Inflammatory macrophage treated with lipopolysaccharide for 1 hour (primary cell): ENCODE results near the gene IL17C.
"Not testable (repeated sequence)": the region's sequence is repeated elsewhere in the genome, so short reads cannot be mapped to it uniquely, and the experiment has no call there.

ENCODE experiments used
- DNase-seq, 2 donors: peaks; one replicate each; pipeline ENCODE4 v3.0.0-alpha.2; 2020 to 2022

IL17C gene

GRCh38 chr16:88662222-88662842, 24.0 kb downstream of the IL17C start:
- DNase-seq, result no peak

GRCh38 chr16:88662843-88663606, 24.7 kb downstream of the IL17C start, which contains the start of gene MVD:
TSS of gene MVD (minus strand) at chr16:88663091. CDS start at chr16:88663080, 11 bp downstream.
- peak; percentile 96 to 98 for DNase-seq

- no peak for DNase-seq
Measured at GRCh38 chr16:88665148-88665547, 26.8 kb downstream of the IL17C start.

- DNase-seq, result no peak
Measured at GRCh38 chr16:88665570-88665969, 27.2 kb downstream of the IL17C start.

DNA sequence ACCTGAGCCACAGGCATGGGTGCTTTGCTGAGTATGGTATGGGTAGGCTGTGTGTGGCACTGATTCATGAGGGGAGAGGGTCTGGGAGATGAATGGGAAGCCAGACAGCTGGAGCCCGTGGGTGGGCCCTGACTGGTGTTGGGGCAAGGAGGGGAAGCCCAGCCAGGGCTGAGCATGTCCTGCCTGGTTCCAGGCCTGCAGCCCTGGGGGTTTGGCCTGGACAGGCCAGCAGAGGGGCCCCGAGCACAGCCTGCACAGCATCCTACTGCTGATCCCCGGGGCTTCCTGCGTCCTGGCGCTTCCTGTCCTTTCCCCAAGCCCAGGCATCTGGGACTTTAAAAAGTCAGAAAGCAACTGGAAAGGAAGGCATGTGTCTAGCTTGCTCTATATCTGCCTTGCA, 29.1 kb downstream of the IL17C start:
- DNase-seq, result peak in 1 of 2 donors; percentile 40

GRCh38 chr16:88669493-88669892, 31.1 kb downstream of the IL17C start:
- DNase-seq, result not testable (repeated sequence)

DNA sequence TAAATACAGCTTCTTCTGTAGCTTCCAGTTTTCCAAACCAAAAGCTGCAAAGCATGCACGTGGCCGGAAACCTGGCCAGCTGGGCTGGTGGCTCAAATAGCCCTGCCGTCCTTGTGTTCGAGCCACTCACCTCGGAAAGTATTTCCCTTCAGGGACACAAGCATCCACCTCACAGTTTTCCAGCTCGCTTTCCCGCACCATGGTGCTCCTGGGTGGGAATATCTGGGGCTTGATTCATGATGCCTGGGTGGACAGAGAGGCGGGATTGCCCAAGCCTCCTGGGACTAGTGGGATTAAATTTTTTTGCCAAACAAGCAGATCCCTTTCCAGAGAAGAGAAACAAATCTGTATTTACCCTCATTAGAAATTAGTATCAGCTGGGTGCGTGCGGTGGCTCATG, 31.6 kb downstream of the IL17C start:
- DNase-seq, result no peak

- no peak for DNase-seq
Measured at GRCh38 chr16:88671806-88672205, 33.4 kb downstream of the IL17C start.

GRCh38 chr16:88672776-88673175, 34.4 kb downstream of the IL17C start:
- DNase-seq, result no peak

DNA sequence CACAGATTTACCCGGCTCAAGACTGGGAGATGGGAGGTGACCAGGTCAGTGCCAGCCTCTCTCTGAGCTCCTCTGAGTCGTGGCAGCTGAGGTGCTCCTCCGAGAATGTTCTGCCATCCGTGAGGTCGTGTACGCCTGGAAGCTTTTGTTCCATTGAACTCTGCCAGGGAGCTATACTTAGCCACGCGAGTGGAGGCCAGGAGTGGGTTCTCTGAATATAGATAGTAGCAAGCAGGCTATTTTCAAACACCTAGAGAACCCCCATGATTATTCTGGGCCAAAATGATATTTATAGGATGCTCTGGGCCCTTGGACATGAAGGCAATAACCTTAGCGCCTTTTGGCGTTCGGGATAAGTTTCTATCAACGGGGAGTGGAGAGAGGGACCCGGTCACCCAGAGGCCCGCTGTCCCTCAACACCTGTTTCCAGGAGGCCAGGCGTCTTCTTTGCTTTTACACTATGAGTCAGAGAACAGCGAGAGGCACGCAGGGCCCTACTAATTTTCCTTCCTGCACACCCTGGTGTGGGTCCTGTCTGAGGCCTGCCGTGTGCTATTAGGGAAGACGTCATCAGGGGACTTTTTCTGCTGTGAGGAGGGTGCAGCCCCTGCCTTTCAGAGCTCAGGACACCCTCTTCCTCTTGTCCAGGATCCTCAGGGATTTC, 35.5 kb downstream of the IL17C start:
- no peak for DNase-seq

DNA sequence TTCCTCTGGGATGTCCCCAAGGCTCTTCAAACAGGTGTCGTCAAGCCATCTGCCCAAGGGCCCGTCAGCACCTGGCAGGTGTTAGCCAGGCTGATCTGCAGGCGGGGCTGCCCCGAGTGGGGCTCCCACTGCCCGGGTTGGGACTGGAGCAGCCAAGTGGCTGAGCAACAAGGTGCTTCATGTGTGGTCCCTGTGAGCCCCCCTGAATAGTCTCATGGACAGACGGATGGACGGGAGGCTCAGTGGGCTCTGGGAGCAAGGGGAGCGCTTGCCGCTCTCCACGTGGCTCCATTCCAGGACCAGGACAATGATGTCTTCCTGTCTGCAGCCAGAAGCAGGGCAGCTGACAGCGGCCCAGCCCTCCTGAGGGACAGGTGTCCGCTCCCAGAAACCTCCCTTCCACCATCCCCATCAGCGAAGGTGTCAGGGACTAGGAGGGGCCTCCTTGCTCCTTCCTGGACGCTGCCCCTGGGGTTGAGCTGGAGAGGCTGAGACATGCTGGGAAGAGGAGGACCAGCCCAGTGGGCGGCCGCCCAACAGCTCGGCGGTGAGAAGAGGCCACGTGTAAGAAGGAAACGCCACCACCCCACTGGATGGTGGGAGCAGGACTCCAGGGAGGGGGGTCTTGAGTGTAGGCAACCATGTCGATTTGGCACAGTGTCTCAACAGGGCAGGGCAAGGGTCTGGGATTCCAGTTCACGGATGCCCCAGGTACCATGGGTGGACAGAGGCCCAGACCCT, 38.3 kb downstream of the IL17C start:
- no peak for DNase-seq

GRCh38 chr16:88677721-88678120, 39.3 kb downstream of the IL17C start:
- DNase-seq, result no peak

- DNase-seq, result no peak
Measured at GRCh38 chr16:88678224-88678979, 40.0 kb downstream of the IL17C start.

- DNase-seq, result no peak
Measured at GRCh38 chr16:88680554-88681083, 42.2 kb downstream of the IL17C start.

DNA sequence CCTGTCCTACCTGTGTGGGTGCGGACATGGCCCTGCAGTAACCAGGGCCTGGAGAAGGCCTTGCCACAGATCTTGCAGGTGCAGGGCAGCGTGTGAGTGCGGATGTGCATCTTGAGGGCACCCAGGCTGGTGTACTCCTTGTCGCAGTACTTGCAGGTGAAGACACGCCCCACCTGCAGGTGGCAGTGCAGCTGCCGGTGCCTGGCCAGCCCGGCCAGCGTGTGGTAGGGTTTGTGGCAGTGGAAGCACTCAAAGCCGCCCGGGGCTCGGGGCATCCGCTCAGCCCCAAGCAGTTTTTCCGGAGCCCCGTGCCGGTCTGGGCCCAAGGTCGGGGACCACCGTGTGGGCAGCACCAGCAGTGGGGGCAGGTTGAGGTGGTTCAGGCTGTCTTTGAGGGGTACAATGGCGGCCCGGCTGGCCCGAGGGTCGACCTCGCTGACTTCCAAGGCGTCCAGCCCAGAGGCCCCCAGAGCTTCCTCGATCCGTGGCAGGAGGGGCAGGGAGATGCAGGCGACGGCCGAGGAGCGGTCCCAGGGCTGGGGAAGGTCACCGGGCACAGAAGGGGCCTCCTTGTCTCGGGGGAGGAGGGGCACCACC, 42.8 kb downstream of the IL17C start:
- no peak for DNase-seq

- DNase-seq, result peak; percentile 83 to 87
Measured at GRCh38 chr16:88681709-88682451, 43.5 kb downstream of the IL17C start.

GRCh38 chr16:88684569-88685155, 46.3 kb downstream of the IL17C start:
- no peak for DNase-seq

DNA sequence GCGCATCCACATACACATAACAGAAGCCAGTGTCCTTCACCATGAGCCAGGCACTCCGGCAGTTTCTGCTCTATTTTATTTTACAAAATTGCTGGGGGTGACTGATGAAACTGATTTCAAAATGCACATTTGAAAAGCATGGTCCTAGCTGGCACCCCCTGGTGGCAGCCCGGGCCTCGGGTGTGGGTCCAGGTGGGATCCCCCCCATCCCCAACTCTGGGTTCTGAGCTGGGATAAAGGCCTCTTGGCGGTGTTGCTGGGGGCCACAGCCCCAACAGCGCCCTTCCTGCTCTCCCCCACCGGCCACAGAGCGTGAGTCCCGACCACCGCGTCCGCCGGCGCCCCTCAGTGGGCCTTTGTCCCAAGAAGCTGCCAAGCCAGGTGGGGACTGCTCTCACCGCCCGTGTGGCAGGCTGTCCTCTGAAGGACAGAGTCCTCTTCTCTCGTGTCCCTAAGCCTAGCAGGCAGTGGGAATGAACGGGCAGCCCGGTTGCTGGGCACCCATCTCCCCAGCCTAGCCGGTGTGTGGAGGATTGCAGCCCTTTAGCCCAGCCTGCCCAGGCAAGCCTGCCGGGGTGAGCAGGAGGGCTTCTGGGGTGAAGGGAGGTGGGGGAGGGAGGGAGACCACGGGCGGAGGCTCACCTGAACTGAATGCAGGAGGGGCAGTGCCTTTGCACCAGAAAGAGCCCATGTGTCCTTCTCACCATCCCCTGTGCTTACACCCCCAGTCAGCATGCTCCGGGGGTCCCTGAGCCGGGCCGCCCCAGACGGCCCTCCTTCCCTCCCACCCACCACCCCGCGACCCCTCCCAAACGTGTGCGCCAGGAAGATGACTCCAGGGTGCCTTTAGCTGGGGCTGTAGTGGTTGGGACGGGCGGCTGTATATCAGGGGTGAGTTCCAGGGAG, 47.0 kb downstream of the IL17C start:
- peak; percentile 71 to 88 for DNase-seq

GRCh38 chr16:88686062-88686438, 47.7 kb downstream of the IL17C start:
- DNase-seq, result no peak
